ENCODE data around the gene MSX1. TPM values are rescaled to one million over a fixed set of nuclear protein-coding genes. Genes with fewer than 3 reads are reported as not detected.

MSX1 gene
- total RNA-seq, 3 donors from 2014 or later (not counting 1 experiment from before 2014, with no cell fraction given): not detected

- no peak for ATAC-seq
- no peaks in the 10 kb centered on the region for H3K27me3 ChIP-seq (ENCODE audit: control insufficient read depth, insufficient read depth, low read length)
- H3K4me3 ChIP-seq (ENCODE audit: low read length): no peak overlapping the region
- H3K27me3 Mint-ChIP-seq (ENCODE audit: low read depth in 2 of 2): peaks cover 17 to 28% of the 10 kb centered on the region in 2 donors
- no peak overlapping the region for H3K27ac ChIP-seq (ENCODE audit: low read length)
- H3K4me1 ChIP-seq (ENCODE audit: control insufficient read depth, insufficient read depth, low read length): no peaks in the 10 kb centered on the region
- TF ChIP-seq, protein P1, sequence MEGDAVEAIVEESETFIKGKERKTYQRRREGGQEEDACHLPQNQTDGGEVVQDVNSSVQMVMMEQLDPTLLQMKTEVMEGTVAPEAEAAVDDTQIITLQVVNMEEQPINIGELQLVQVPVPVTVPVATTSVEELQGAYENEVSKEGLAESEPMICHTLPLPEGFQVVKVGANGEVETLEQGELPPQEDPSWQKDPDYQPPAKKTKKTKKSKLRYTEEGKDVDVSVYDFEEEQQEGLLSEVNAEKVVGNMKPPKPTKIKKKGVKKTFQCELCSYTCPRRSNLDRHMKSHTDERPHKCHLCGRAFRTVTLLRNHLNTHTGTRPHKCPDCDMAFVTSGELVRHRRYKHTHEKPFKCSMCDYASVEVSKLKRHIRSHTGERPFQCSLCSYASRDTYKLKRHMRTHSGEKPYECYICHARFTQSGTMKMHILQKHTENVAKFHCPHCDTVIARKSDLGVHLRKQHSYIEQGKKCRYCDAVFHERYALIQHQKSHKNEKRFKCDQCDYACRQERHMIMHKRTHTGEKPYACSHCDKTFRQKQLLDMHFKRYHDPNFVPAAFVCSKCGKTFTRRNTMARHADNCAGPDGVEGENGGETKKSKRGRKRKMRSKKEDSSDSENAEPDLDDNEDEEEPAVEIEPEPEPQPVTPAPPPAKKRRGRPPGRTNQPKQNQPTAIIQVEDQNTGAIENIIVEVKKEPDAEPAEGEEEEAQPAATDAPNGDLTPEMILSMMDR (IDR thresholded peaks at IDR 0.05): no peak
- no peaks in the 10 kb centered on the region for H3K36me3 ChIP-seq (ENCODE audit: control insufficient read depth, insufficient read depth, low read length)
- no peak for DNase-seq
- H3K27ac Mint-ChIP-seq: no peak overlapping the region
- no peak overlapping the region for H3K4me3 Mint-ChIP-seq
- H3K36me3 Mint-ChIP-seq: no peaks in the 10 kb centered on the region
- H3K9me3 Mint-ChIP-seq: no peaks in the 10 kb centered on the region
- WGBS (ENCODE audit: insufficient coverage): 93% methylated on average over 7 of the region's 7 CpGs
- intact Hi-C loops (cut with micrococcal nuclease): no loop called here
- peaks cover 2% of the 10 kb centered on the region for H3K9me3 ChIP-seq (ENCODE audit: control insufficient read depth, insufficient read depth, low read length)
- no peaks in the 10 kb centered on the region for H3K4me1 Mint-ChIP-seq
These were observed 28.2 kb upstream of the MSX1 start for GRCh38 chr4:4831266-4831665.

DNA sequence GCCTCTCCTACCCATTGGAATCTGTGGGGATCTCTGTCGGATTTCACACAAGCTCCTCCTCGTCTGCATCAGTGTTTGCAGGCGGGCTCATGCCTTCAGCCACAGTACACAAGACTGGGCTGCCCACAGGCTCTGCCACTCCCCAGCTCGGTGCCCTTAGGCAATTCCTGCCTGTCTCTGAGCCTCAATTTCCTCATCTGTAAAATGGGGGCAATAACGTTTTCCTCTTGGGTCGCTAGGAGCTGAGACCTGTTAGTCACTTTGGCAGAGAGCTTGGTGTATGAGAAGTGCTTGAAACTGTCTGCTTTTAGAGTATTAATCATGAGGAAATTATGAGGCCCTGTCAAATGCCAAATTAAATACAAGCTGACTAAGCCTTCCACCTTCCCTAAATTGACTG, 27.6 kb upstream of the MSX1 start:
- Mint-ChIP-seq H3K27me3 (ENCODE audit: low read depth in 2 of 2) (peaks cover 17 to 34% of the 10 kb centered on the region in 2 donors), H3K9me3 (no peaks in the 10 kb centered on the region), H3K4me1 (no peaks in the 10 kb centered on the region), H3K36me3 (no peaks in the 10 kb centered on the region), H3K27ac (no peak overlapping the region), H3K4me3 (no peak overlapping the region)
- H3K4me1 ChIP-seq (ENCODE audit: control insufficient read depth, insufficient read depth, low read length): no peaks in the 10 kb centered on the region
- DNase-seq (no peak), ATAC-seq (no peak)
- intact Hi-C loops (cut with micrococcal nuclease): no loop called here
- peaks cover 2% of the 10 kb centered on the region for H3K9me3 ChIP-seq (ENCODE audit: control insufficient read depth, insufficient read depth, low read length)
- 96% methylated on average over 6 of the region's 6 CpGs for WGBS (ENCODE audit: insufficient coverage)
- no peak overlapping the region for H3K4me3 ChIP-seq (ENCODE audit: low read length)
- H3K27me3 ChIP-seq (ENCODE audit: control insufficient read depth, insufficient read depth, low read length): no peaks in the 10 kb centered on the region
- H3K27ac ChIP-seq (ENCODE audit: low read length): no peak overlapping the region
- TF ChIP-seq, protein P1 (IDR thresholded peaks at IDR 0.05): no peak
- no peaks in the 10 kb centered on the region for H3K36me3 ChIP-seq (ENCODE audit: control insufficient read depth, insufficient read depth, low read length)

DNA sequence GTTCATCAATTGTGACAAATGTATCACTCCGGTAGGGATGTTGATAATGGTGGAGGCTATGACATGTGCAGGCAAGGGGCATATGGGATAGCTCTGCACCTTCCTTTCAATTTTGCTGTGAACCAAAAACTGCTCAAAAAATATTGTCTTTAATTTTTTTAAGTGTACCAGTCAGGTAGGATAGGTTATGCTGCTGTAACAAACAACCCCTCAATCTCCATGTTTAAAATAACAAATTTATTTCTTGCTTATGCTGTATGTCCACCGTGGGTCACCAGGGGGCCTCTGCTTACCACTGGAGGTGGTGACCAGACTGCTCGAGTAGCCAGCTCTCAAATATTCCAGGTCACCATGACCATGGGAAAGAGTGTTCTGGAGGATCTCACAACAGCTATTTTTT, 23.4 kb upstream of the MSX1 start:
- WGBS (ENCODE audit: insufficient coverage): 86% methylated on average over 3 of the region's 3 CpGs
- H3K4me1 Mint-ChIP-seq: no peaks in the 10 kb centered on the region

DNA sequence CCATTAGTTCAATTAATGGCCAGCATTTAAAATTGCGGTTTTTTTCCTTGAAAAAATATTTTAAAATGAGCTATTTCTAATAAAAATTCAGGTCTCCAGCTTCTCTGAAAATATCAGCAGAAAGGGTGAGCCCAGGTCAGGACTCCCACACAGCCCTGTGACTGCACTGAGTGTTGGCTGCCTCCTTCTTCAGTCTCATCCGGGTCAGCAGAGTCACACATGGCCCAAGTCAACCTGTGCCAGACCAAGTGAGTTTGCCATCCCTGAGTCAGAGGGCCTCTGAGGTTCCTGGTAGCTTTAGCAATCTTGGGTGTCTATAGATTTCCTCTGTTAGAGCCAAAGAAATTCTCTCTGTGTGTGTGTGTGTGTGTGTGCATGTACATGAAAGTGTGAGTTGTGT, 22.1 kb upstream of the MSX1 start:
- peaks cover 0 to 1% of the 10 kb centered on the region in 2 donors for H3K4me1 Mint-ChIP-seq
- WGBS (ENCODE audit: insufficient coverage): 100% methylated on average over 1 of the region's 2 CpGs
- H3K4me1 ChIP-seq (ENCODE audit: control insufficient read depth, insufficient read depth, low read length): no peaks in the 10 kb centered on the region
- TF ChIP-seq, protein P1 (IDR thresholded peaks at IDR 0.05): no peak
- H3K27me3 ChIP-seq (ENCODE audit: control insufficient read depth, insufficient read depth, low read length): no peaks in the 10 kb centered on the region
- H3K9me3 Mint-ChIP-seq: no peaks in the 10 kb centered on the region
- ATAC-seq (no peak), DNase-seq (no peak)
- H3K27ac Mint-ChIP-seq: no peak overlapping the region
- intact Hi-C loops (cut with micrococcal nuclease): no loop called here
- H3K36me3 Mint-ChIP-seq: no peaks in the 10 kb centered on the region
- no peak overlapping the region for H3K4me3 ChIP-seq (ENCODE audit: low read length)
- H3K27me3 Mint-ChIP-seq (ENCODE audit: low read depth in 2 of 2): peaks cover 9 to 21% of the 10 kb centered on the region in 2 donors
- no peak overlapping the region for H3K4me3 Mint-ChIP-seq
- H3K9me3 ChIP-seq (ENCODE audit: control insufficient read depth, insufficient read depth, low read length): peaks cover 2% of the 10 kb centered on the region
- H3K27ac ChIP-seq (ENCODE audit: low read length): no peak overlapping the region
- no peaks in the 10 kb centered on the region for H3K36me3 ChIP-seq (ENCODE audit: control insufficient read depth, insufficient read depth, low read length)

More for the DNA sequence above, 23.4 kb upstream of the MSX1 start:
- TF ChIP-seq, protein P1 (IDR thresholded peaks at IDR 0.05): no peak
- no peaks in the 10 kb centered on the region for H3K36me3 Mint-ChIP-seq
- H3K9me3 ChIP-seq (ENCODE audit: control insufficient read depth, insufficient read depth, low read length): peaks cover 2% of the 10 kb centered on the region
- no peaks in the 10 kb centered on the region for H3K4me1 ChIP-seq (ENCODE audit: control insufficient read depth, insufficient read depth, low read length)
- intact Hi-C loops (cut with micrococcal nuclease): no loop called here
- DNase-seq: no peak
- no peak overlapping the region for H3K27ac ChIP-seq (ENCODE audit: low read length)
- no peaks in the 10 kb centered on the region for H3K27me3 ChIP-seq (ENCODE audit: control insufficient read depth, insufficient read depth, low read length)
- H3K36me3 ChIP-seq (ENCODE audit: control insufficient read depth, insufficient read depth, low read length): no peaks in the 10 kb centered on the region
- H3K27me3 Mint-ChIP-seq (ENCODE audit: low read depth in 2 of 2): peaks cover 7 to 27% of the 10 kb centered on the region in 2 donors
- H3K4me3 Mint-ChIP-seq: no peak overlapping the region
- H3K9me3 Mint-ChIP-seq: no peaks in the 10 kb centered on the region
- H3K27ac Mint-ChIP-seq: no peak overlapping the region
- no peak for ATAC-seq
- no peak overlapping the region for H3K4me3 ChIP-seq (ENCODE audit: low read length)

Data from natural killer cell (primary cell).